Upper lobe of left lung (tissue), 6 donors: Measurements from ENCODE around the gene GSDMA. TPM values are rescaled to one million over a fixed set of nuclear protein-coding genes. Genes with fewer than 3 reads are reported as not detected.

Experiments used
- ATAC-seq, 2 donors: fragments of 200-7000 bp; cut with Tn5 transposase; one replicate each; pipeline ENCODE4 v1.9.1; 2022; ENCODE audit warnings: mild to moderate bottlenecking in 2 of 2, moderate library complexity in 2 of 2; ENCODE audit not compliant: low FRiP score in 2 of 2
- DNase-seq, 2 donors: peaks; one replicate each; pipeline ENCODE4 v3.0.0-alpha.2; 2019 to 2020
- H3K27ac ChIP-seq, 4 donors: fragments of 200-600 bp; sonication (generic); one replicate each; pipeline ENCODE4 v1.5.1; 2016 to 2019
- H3K27me3 ChIP-seq, 4 donors: fragments of 200-600 bp; sonication (generic); one replicate each; pipeline ENCODE4 v1.5.1; 2017 to 2019
- H3K36me3 ChIP-seq, 4 donors: fragments of 200-600 bp; sonication (generic); one replicate each; pipeline ENCODE4 v1.5.1; 2016 to 2019
- H3K4me1 ChIP-seq, 4 donors: fragments of 200-600 bp; sonication (generic); one replicate each; pipeline ENCODE4 v1.5.1; 2018 to 2019
- H3K4me3 ChIP-seq, 4 donors: fragments of 200-600 bp; sonication (generic); one replicate each; pipeline ENCODE4 v1.5.1; 2017 to 2019; ENCODE audit warnings: mild to moderate bottlenecking in 2 of 4, moderate library complexity in 1 of 4
- H3K9me3 ChIP-seq, 4 donors: fragments of 200-600 bp; sonication (generic); one replicate each; pipeline ENCODE4 v1.5.1; 2018 to 2019
- EP300 ChIP-seq, 4 donors: sonication (generic); formaldehyde crosslinking; IDR thresholded peaks; one replicate each; pipeline ENCODE4 v1.5.1; 2017; ENCODE audit warnings: antibody characterized with exemption in 4 of 4, control low read depth in 2 of 4
- POLR2A ChIP-seq, 4 donors: fragments of 450-650 bp; IDR thresholded peaks; one replicate each; pipeline ENCODE4 v1.5.1; 2016 to 2017; ENCODE audit warnings: antibody characterized with exemption in 4 of 4, mild to moderate bottlenecking in 2 of 4
- POLR2AphosphoS5 ChIP-seq, 2 donors: sonication (generic); formaldehyde crosslinking; IDR thresholded peaks; one replicate each; pipeline ENCODE4 v1.5.1; 2017; ENCODE audit warnings: antibody characterized with exemption in 2 of 2
- WGBS, 2 donors: methylation state at CpG; one replicate each; pipeline ENCODE4 v1.1.5; 2017 to 2018; 5-methylcytosine and 5-hydroxymethylcytosine counted together
- total RNA-seq, 6 donors: library from RNA; depleted of rRNA in 4 of 6; stranded (reverse); fragments of >200 nt in 4 of 6; gene quantifications; one replicate each; pipeline versions ENCODE4 v1.1.0 to v1.2.1, GENCODE V29; 2016 to 2021
- TF ChIP-seq, protein P1 (sequence below), 6 experiments: fragments of 450-650 bp in 4 of 6; fragments of 200-600 bp in 2 of 6; sonication (generic) in 2 of 6; IDR thresholded peaks; one replicate each; pipeline ENCODE4 v1.5.1; 2016 to 2019; ENCODE audit warnings: antibody characterized with exemption in 6 of 6
- donor health status: DM: no; HTN: no; CAD: no; lungs with moderate emphysema.
- donor health status: DM: no; HTN: yes; CAD: no; lungs with severe emphysema.

GSDMA gene
- total RNA-seq, 6 donors from 2014 or later: 0.14 to 0.61 (median 0.51) TPM; not detected in 2

DNA sequence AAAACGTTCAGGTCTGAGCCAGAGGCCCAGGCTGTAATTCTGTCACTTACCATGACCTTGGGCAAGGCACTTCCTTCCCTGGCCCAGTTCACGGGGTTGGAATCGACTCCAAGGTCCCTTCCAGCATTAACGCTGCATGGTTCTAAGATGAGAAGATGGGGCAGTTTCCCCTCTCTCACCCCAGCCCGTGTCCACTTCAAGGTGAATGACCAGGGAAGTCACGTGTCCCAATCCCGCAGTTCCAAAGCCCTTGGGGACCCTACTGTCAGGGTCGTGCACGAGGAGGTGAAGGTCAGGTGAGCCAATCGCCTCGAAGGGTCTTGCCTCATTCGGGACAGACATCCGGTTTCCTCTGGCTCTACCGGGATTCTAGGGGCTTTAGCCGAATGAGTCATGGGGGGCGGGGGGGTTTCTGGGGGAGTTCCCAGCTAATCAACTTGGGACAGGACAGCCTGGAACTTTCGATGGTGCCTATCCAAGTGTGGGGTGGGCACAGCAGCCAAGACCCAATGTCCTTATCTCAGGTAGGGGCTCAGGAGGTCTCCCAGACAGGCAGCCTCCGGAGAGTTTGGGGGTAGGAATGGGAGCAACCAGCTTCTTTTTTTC, 51.7 kb downstream of the GSDMA start:
- H3K27me3 ChIP-seq: no peaks in the 10 kb centered on the region
- DNase-seq: peak in 1 of 2 donors; percentile 44
- ATAC-seq: no peak
- peaks cover 55 to 62% (median 61%) of the 10 kb centered on the region in 4 donors for H3K4me1 ChIP-seq
- TF ChIP-seq, protein P1, sequence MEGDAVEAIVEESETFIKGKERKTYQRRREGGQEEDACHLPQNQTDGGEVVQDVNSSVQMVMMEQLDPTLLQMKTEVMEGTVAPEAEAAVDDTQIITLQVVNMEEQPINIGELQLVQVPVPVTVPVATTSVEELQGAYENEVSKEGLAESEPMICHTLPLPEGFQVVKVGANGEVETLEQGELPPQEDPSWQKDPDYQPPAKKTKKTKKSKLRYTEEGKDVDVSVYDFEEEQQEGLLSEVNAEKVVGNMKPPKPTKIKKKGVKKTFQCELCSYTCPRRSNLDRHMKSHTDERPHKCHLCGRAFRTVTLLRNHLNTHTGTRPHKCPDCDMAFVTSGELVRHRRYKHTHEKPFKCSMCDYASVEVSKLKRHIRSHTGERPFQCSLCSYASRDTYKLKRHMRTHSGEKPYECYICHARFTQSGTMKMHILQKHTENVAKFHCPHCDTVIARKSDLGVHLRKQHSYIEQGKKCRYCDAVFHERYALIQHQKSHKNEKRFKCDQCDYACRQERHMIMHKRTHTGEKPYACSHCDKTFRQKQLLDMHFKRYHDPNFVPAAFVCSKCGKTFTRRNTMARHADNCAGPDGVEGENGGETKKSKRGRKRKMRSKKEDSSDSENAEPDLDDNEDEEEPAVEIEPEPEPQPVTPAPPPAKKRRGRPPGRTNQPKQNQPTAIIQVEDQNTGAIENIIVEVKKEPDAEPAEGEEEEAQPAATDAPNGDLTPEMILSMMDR (IDR thresholded peaks at IDR 0.05): no peak
- no peak for TF ChIP-seq POLR2A (IDR thresholded peaks at IDR 0.05)
- TF ChIP-seq POLR2AphosphoS5 (IDR thresholded peaks at IDR 0.05): peak; percentile 35 to 44
- peak in 1 of 4 donors; percentile 80 for TF ChIP-seq EP300 (IDR thresholded peaks at IDR 0.05)
- H3K4me3 ChIP-seq: peak overlapping the region in 1 of 4 donors; percentile 35
- peaks cover 0 to 6% (median 4%) of the 10 kb centered on the region in 4 donors for H3K36me3 ChIP-seq
- no peaks in the 10 kb centered on the region for H3K9me3 ChIP-seq
- H3K27ac ChIP-seq: peak overlapping the region; percentile 76 to 83 (median 80)
- WGBS, 2 donors: 44 to 54% methylated on average over 5 to 16 of the region's 18 CpGs

DNA sequence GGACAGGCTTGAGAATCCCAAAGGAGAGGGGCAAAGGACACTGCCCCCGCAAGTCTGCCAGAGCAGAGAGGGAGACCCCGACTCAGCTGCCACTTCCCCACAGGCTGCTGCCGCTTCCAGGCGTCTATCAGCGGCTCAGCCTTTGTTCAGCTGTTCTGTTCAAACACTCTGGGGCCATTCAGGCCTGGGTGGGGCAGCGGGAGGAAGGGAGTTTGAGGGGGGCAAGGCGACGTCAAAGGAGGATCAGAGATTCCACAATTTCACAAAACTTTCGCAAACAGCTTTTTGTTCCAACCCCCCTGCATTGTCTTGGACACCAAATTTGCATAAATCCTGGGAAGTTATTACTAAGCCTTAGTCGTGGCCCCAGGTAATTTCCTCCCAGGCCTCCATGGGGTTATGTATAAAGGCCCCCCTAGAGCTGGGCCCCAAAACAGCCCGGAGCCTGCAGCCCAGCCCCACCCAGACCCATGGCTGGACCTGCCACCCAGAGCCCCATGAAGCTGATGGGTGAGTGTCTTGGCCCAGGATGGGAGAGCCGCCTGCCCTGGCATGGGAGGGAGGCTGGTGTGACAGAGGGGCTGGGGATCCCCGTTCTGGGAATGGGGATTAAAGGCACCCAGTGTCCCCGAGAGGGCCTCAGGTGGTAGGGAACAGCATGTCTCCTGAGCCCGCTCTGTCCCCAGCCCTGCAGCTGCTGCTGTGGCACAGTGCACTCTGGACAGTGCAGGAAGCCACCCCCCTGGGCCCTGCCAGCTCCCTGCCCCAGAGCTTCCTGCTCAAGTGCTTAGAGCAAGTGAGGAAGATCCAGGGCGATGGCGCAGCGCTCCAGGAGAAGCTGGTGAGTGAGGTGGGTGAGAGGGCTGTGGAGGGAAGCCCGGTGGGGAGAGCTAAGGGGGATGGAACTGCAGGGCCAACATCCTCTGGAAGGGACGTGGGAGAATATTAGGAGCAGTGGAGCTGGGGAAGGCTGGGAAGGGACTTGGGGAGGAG, 52.5 kb downstream of the GSDMA start, which contains the start of gene CSF3:
Gene CSF3, plus strand, starts transcription at position 436 of the 993 bp plus-strand sequence. Its CDS starts 35 bp downstream, at position 471.
- TF ChIP-seq EP300 (IDR thresholded peaks at IDR 0.05) (peak in 2 of 4 donors; percentile 81 to 86), POLR2AphosphoS5 (IDR thresholded peaks at IDR 0.05) (peak; percentile 23 to 80), POLR2A (IDR thresholded peaks at IDR 0.05) (no peak)
- TF ChIP-seq, protein P1 (IDR thresholded peaks at IDR 0.05): no peak
- 20 to 32% methylated on average over 12 to 20 of the region's 20 CpGs for WGBS, 2 donors
- DNase-seq: peak in 1 of 2 donors; percentile 72
- peaks cover 0 to 13% (median 10%) of the 10 kb centered on the region in 4 donors for H3K36me3 ChIP-seq
- peaks cover 61 to 70% (median 66%) of the 10 kb centered on the region in 4 donors for H3K4me1 ChIP-seq
- ATAC-seq: peak; percentile 19 to 62
- no peaks in the 10 kb centered on the region for H3K27me3 ChIP-seq
- H3K27ac ChIP-seq: peak within 1 kb of the TSS; percentile 76 to 83 (median 80)
- H3K4me3 ChIP-seq: peak within 1 kb of the TSS in 2 of 4 donors; percentile 26 to 35
- H3K9me3 ChIP-seq: no peaks in the 10 kb centered on the region

DNA sequence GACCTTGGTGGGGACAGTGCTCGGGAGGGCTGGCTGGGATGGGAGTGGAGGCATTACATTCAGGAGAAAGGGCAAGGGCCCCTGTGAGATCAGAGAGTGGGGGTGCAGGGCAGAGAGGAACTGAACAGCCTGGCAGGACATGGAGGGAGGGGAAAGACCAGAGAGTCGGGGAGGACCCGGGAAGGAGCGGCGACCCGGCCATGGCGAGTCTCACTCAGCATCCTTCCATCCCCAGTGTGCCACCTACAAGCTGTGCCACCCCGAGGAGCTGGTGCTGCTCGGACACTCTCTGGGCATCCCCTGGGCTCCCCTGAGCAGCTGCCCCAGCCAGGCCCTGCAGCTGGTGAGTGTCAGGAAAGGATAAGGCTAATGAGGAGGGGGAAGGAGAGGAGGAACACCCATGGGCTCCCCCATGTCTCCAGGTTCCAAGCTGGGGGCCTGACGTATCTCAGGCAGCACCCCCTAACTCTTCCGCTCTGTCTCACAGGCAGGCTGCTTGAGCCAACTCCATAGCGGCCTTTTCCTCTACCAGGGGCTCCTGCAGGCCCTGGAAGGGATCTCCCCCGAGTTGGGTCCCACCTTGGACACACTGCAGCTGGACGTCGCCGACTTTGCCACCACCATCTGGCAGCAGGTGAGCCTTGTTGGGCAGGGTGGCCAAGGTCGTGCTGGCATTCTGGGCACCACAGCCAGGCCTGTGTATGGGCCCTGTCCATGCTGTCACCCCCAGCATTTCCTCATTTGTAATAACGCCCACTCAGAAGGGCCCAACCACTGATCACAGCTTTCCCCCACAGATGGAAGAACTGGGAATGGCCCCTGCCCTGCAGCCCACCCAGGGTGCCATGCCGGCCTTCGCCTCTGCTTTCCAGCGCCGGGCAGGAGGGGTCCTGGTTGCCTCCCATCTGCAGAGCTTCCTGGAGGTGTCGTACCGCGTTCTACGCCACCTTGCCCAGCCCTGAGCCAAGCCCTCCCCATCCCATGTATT, 53.5 kb downstream of the GSDMA start:
- H3K27ac ChIP-seq: peak overlapping the region; percentile 76 to 83 (median 80)
- H3K27me3 ChIP-seq: no peaks in the 10 kb centered on the region

DNA sequence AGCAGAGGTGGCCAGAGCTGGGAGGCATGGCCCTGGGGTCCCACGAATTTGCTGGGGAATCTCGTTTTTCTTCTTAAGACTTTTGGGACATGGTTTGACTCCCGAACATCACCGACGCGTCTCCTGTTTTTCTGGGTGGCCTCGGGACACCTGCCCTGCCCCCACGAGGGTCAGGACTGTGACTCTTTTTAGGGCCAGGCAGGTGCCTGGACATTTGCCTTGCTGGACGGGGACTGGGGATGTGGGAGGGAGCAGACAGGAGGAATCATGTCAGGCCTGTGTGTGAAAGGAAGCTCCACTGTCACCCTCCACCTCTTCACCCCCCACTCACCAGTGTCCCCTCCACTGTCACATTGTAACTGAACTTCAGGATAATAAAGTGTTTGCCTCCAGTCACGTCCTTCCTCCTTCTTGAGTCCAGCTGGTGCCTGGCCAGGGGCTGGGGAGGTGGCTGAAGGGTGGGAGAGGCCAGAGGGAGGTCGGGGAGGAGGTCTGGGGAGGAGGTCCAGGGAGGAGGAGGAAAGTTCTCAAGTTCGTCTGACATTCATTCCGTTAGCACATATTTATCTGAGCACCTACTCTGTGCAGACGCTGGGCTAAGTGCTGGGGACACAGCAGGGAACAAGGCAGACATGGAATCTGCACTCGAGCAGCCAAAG, 54.7 kb downstream of the GSDMA start:
- Histone ChIP-seq H3K4me3 (peak overlapping the region in 2 of 4 donors; percentile 5 to 35), H3K9me3 (no peaks in the 10 kb centered on the region), H3K4me1 (peaks cover 83 to 90% (median 86%) of the 10 kb centered on the region in 4 donors), H3K27me3 (no peaks in the 10 kb centered on the region), H3K36me3 (peaks cover 5 to 34% (median 16%) of the 10 kb centered on the region in 4 donors), H3K27ac (peak overlapping the region in 3 of 4 donors; percentile 70 to 83 (median 83))
- TF ChIP-seq POLR2A (IDR thresholded peaks at IDR 0.05) (no peak), EP300 (IDR thresholded peaks at IDR 0.05) (no peak), POLR2AphosphoS5 (IDR thresholded peaks at IDR 0.05) (peak in 1 of 2 donors; percentile 67)
- ATAC-seq (no peak), DNase-seq (no peak)
- 48 to 50% methylated on average over 14 to 15 of the region's 15 CpGs for WGBS, 2 donors

More for the DNA sequence above, 53.5 kb downstream of the GSDMA start:
- no peak for TF ChIP-seq POLR2AphosphoS5 (IDR thresholded peaks at IDR 0.05)
- no peak for TF ChIP-seq POLR2A (IDR thresholded peaks at IDR 0.05)
- no peak for TF ChIP-seq EP300 (IDR thresholded peaks at IDR 0.05)
- WGBS, 2 donors: 70 to 78% methylated on average over 17 to 26 of the region's 26 CpGs
- H3K9me3 ChIP-seq: no peaks in the 10 kb centered on the region
- H3K4me1 ChIP-seq: peaks cover 71 to 79% (median 74%) of the 10 kb centered on the region in 4 donors
- DNase-seq: peak in 1 of 2 donors; percentile 71
- H3K36me3 ChIP-seq: peaks cover 0 to 21% (median 12%) of the 10 kb centered on the region in 4 donors
- H3K4me3 ChIP-seq: peak overlapping the region in 2 of 4 donors; percentile 26 to 35
- no peak for ATAC-seq
